Effector memory CD4-positive, alpha-beta T cell (primary cell): ENCODE results near the gene TRABD.

Experiments used
- DNase-seq, 3 donors: peaks; one replicate each; pipeline ENCODE4 v3.0.0-alpha.2; 2020
- H3K27ac ChIP-seq: 2 replicates; pipeline ENCODE4 v1.7.0; 2013; ENCODE audit warnings: mild to moderate bottlenecking, low read length, moderate library complexity; ENCODE audit not compliant: insufficient read depth, poor library complexity, severe bottlenecking
- H3K27me3 ChIP-seq: replicated peaks from 2 replicates; pipeline ENCODE4 v1.7.0; 2013; ENCODE audit warnings: mild to moderate bottlenecking, low read length; ENCODE audit not compliant: insufficient read depth, control insufficient read depth, poor library complexity, severe bottlenecking
- H3K36me3 ChIP-seq: 2 replicates; pipeline ENCODE4 v1.7.0; 2013; ENCODE audit warnings: mild to moderate bottlenecking, low read length, moderate library complexity; ENCODE audit not compliant: control insufficient read depth, insufficient read depth
- H3K4me1 ChIP-seq: 2 replicates; pipeline ENCODE4 v1.7.0; 2013; ENCODE audit warnings: low read length, mild to moderate bottlenecking; ENCODE audit not compliant: control insufficient read depth, insufficient read depth, poor library complexity, severe bottlenecking
- H3K4me3 ChIP-seq: 2 replicates; pipeline ENCODE4 v1.7.0; 2013; ENCODE audit warnings: low read length, low read depth, mild to moderate bottlenecking; ENCODE audit not compliant: insufficient read depth, poor library complexity, severe bottlenecking
- H3K9me3 ChIP-seq: 2 replicates; pipeline ENCODE4 v1.7.0; 2013; ENCODE audit warnings: mild to moderate bottlenecking, low read length, moderate library complexity; ENCODE audit not compliant: control insufficient read depth

TRABD gene

DNA sequence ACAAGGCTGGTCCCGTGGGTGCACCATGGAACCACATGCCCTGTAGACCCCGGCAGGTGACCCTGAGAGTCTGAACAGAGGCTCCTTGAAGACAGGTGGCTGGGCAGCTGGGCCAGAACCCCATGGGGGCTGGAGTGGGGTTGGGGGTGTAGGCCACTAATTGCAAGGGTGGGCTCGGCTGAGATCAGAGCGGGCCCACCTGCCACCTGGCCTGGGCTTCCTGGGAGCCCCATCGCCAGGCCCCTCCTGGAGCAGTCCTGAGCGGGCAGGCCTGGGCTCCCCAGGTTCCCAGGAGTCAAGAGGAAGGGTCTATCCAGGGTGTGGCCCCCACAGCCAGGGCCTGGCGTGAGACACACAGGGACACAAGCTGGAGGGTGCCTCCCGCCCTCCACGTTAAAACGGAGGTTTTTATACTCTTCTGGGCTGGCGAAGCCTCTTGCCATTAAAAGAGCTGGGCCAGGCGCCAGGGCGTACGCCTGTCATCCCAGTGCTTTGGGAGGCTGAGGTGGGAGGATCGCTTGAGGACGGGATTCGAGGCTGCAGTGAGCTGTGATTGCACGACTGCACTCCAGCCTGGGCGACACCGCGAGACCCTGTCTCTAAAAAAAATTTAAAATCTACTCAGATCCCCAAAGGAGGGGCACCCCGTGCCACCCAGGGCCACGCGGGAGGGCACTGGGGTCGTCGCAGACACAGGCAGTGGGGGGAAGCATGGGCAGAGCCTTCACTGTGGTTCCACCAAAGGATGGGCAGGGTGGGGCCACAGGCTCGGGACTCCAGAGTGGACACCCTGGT, 4.8 kb upstream of the TRABD start:
- no peak for DNase-seq
- no peaks in the 10 kb centered on the region for H3K27me3 ChIP-seq
- H3K27ac ChIP-seq = no peak overlapping the region
- peaks cover 5% of the 10 kb centered on the region for H3K4me1 ChIP-seq
- H3K36me3 ChIP-seq = no peaks in the 10 kb centered on the region
- no peaks in the 10 kb centered on the region for H3K9me3 ChIP-seq
- H3K4me3 ChIP-seq = no peak overlapping the region

DNA sequence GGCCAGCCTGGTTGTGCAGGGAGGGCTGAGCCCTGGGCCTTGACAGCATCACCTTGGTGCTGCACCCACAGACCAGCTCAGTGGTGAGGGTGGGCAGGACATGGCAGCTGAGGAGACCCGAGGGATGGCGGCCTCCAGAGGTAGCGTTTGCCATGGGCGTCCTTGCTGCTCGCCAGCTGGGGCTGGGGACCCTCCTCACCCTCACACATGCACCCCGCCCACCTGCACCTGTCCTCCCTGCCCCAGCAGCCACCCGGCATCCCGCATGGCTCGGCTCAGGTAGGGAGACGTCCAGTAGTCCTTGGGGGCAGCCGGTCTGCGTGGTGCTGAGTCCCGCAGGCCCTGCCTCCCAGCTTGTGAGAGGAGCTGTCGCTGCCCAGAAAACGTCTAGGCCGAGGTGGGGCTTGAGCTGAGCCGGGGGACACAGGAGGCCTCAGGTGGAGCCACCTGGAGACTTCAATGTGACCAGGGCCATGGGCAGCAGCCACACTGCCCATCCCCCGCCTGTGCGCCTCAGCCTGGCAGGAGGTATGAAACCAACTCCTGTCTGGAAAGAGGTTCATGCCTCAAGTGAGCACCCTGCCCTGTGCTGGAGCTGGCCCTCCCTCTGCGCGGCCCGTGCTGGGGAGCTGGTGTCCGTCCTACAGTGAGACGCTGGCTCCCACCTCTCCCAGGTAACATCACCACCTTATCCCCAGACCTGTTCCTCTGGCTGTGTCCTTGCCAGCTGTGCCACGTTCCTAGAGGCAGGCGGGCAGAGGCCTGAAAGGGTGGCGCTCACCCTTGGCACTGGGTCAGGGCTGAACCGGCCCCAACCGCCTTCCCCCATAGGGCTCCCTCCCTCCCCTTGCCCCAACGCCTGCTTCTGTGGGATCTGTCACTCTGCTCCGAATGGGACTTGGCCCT, 3.3 kb upstream of the TRABD start:
- Histone ChIP-seq H3K27me3 (no peaks in the 10 kb centered on the region), H3K9me3 (no peaks in the 10 kb centered on the region), H3K4me3 (no peak overlapping the region), H3K4me1 (peaks cover 15% of the 10 kb centered on the region), H3K27ac (no peak overlapping the region), H3K36me3 (no peaks in the 10 kb centered on the region)
- no peak for DNase-seq

DNA sequence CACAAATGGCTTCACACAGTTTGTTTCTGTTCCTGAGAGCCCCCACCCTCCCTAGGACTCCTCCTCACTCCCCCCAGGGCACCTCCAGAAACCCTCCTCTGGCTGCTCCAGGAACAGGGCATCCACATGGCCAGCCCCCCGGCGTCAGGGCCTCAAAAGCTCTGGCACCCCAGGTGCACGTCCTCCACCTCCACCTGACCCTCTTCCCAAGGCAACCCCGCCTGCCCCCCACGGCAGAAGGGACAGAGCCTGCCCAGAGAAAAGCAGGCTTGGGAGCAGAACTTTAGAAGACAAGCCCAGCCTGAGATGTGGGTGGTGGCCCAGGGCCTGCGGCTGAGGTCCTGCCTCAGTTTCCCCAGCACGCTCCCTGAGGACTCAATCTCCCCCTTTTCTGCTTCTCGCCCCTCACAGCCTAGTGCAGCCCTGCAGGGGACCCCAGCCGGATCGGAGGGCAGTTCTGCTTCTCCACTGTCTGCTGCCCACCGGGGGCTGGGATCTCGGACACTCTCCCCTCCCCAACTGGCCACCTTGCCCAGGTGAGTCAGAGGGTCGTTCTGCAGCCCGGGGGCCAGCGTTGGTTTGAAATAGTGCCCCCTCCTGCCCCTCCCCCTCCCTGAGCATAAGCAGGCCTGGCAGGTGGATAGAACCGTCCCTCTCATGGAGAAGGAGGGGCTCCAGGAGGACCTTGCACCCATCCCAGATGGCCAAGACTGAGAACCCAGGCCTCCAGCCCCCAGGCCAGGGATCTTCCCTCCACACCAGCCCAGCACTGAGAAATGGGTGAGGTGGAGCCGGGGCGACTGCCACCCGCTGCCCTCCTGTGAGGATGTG, 2.4 kb upstream of the TRABD start:
- Histone ChIP-seq H3K9me3 (no peaks in the 10 kb centered on the region), H3K4me3 (no peak overlapping the region), H3K27me3 (no peaks in the 10 kb centered on the region), H3K4me1 (peaks cover 17% of the 10 kb centered on the region), H3K36me3 (no peaks in the 10 kb centered on the region), H3K27ac (no peak overlapping the region)
- no peak for DNase-seq

DNA sequence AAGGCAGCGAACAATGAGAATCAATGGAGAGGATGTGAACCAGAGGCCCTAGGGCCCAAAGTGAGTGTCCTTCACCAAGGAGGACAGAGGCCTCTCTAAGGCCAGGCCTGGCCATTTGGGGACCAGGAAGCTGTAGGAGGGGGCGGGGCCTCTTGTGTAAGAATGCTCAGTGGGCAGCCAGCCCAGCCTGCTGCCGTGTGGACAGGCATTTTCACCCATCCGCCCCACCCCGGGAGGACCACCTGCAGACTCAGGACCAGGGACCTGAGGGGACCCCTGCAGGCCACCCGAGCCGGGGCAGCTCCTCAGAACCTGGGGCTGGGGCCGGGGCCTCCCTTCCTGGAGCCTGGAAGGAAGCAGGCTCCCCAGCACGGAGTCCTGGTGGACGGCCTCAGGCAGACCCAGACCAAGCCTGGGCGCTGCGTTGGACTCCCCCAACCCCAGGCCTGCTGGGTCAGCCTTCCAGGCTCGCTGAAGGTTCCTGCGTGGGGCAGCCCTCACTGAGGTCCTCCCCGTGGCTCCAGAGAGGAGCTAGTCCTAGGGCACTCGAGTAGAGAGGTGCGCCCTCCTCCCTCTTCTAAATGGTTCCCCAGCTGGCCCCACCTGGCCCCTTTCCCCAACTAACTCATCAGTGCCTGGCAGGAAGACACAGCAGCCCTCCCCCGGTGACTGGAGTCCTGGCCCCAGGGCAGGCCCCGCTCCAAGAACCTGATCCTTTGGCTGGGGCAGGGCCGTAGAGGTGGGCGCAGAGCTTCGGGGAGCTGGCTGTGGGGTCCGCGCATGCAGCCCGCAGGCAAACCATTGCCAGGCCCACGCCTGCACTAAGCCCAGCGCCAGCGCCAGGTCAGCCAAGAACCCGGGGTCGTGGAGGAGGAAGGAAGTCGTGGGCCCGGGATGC, 1.5 kb upstream of the TRABD start:
- no peaks in the 10 kb centered on the region for H3K27me3 ChIP-seq
- H3K36me3 ChIP-seq = no peaks in the 10 kb centered on the region
- no peaks in the 10 kb centered on the region for H3K9me3 ChIP-seq
- no peak overlapping the region for H3K4me3 ChIP-seq
- no peak for DNase-seq
- H3K4me1 ChIP-seq = peaks cover 26% of the 10 kb centered on the region
- no peak overlapping the region for H3K27ac ChIP-seq

DNA sequence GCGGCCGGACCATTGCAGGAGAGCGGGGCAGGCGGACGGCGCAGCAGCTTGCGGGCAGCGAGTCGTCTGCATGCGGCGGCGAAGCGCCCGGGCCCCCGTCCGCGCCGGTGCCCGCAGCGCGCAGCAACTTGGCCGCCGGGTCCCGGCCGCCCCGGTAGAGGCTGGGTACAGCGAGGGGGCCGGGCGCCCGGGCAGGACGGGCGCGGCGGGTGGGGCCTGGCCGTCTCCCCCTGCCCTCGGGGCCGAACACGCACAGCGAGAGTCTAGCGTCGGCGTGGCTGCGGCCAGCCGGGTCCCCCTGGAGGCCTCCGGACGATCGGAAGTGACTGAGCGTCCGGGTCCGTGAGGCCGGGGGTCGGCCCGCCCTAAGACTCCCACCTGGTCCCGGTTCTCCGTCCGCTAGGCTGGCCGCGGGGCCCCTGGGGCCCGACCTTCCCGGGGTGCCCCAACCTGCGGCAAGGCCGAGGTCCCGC, 775 bp upstream of the TRABD start:
- Histone ChIP-seq H3K4me1 (peaks cover 33% of the 10 kb centered on the region), H3K4me3 (peak overlapping the region; percentile 58), H3K27ac (no peak overlapping the region), H3K36me3 (no peaks in the 10 kb centered on the region), H3K27me3 (no peaks in the 10 kb centered on the region), H3K9me3 (no peaks in the 10 kb centered on the region)
- no peak for DNase-seq

DNA sequence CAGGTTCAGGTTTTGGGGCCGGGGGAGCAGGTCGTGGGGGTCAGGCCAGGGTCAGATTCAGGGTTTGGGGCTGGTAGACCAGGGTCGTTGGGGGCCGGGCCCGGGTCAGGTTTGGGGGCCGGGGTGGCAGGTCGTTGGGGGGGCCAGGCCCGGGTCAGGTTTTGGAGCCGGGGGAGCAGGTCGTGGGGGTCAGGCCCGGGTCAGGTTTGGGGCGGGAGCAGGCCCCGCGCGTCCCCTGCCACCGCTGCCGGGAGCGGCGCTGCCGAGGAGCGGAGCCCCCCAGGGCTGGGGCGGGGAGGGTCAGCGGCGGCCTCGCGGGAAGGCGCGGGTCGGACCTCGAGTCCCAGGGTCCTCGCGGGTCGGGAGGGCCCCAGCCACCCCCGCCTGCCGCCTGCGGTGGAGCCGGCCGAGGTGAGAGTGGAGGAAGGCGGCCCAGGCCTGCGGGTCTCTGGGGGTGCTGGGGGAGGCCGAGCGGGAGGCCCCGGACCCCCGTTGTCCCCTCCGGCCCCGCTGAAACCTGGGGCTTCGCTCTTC, 535 bp downstream of the TRABD start:
- H3K27ac ChIP-seq = peak overlapping the region; percentile 70
- H3K4me1 ChIP-seq = peaks cover 44% of the 10 kb centered on the region
- peak overlapping the region; percentile 69 for H3K4me3 ChIP-seq
- no peak for DNase-seq
- no peaks in the 10 kb centered on the region for H3K9me3 ChIP-seq
- no peaks in the 10 kb centered on the region for H3K27me3 ChIP-seq
- H3K36me3 ChIP-seq = no peaks in the 10 kb centered on the region

DNA sequence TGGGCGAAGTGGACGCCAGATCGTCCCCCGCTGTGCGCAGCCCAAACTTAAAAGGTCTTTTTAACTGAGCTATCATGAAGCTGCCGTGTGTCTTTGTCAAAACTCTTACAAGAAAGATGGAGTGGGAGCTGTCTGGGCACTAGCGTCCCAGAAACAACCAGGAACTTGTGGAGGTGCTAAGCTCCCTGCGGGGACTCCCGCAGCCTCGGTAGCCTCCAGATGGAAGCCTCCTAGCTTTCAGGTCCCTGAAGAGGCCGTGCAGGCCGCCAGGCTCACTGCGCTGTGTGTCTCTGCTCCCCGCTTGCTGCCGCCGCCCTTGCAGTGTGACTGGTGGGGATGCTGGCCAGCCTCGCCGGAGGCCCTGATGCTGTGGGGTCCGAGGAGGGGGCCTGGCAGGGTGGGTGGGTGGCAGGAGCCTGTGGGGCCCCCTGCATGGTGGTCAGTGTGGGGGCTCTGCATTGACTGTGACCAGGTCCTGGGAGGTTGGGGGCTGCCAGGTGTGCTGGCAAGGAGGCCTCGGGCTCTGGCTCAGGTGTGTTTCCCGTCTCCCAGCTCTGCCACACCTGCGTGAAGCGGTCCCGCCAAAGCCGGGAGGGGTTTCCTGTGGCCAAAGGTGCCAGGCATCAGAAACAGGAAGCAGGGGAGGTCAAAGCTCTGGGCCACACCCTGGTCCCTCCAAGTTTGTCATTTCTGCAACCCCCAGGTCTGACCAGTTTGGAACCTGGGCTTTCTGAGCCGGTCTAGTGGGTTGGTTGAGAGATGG, 1.2 kb downstream of the TRABD start:
- peak overlapping the region; percentile 70 for H3K27ac ChIP-seq
- no peak for DNase-seq
- H3K4me1 ChIP-seq = peaks cover 51% of the 10 kb centered on the region
- H3K36me3 ChIP-seq = no peaks in the 10 kb centered on the region
- peak overlapping the region; percentile 69 for H3K4me3 ChIP-seq
- H3K27me3 ChIP-seq = no peaks in the 10 kb centered on the region
- no peaks in the 10 kb centered on the region for H3K9me3 ChIP-seq

DNA sequence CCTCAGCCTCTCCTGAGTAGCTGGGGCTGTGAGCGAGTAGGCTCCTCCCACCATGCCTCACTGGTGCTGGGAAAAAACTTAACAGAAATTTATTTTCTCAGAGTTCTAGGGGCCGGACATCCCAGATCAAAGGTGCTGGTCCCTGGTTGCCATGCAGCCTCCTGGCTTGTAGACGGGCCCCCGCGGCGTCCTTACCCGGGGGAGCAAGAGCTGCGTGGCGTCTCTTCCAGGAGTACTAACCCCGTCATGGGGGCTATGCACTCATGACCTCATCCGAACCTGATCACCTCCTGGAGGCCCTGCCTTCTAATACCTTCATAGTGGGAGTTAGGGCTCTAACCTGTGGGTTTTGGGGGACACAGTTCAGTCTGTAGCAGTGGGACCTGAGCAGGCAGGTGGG, 2.6 kb downstream of the TRABD start:
- Histone ChIP-seq H3K27ac (peak overlapping the region; percentile 96), H3K4me1 (peaks cover 65% of the 10 kb centered on the region), H3K9me3 (no peaks in the 10 kb centered on the region), H3K4me3 (no peak overlapping the region), H3K27me3 (no peaks in the 10 kb centered on the region), H3K36me3 (peaks cover under 1% of the 10 kb centered on the region)
- DNase-seq = no peak
